IMR-90 (cell line): Measurements from ENCODE around the gene ZNF507. TPM values are rescaled to one million over a fixed set of nuclear protein-coding genes. Genes with fewer than 3 reads are reported as not detected.

Source experiments
- ATAC-seq: fragments of 200-7000 bp; cut with Tn5 transposase; 2 replicates; pipeline ENCODE4 v1.9.1; 2020; ENCODE audit warnings: low read depth, mild to moderate bottlenecking, moderate library complexity
- BruUV-seq: library from RNA; stranded (reverse); fragments of 400-500 nt; replicated peaks from 2 replicates; lab custom pipeline; 2021; lab: Mats Ljungman, UMichigan
- CTCF ChIA-PET: fragments of 300-600 bp; formaldehyde crosslinking; extraction: SDS; loops from one replicate; lab custom pipeline; 2021; ENCODE audit warnings: antibody characterized with exemption; lab: Yijun Ruan, JAX
- POLR2A ChIA-PET: fragments of 300-600 bp; sonication (Branson Sonifier 250); formaldehyde crosslinking; loops from one replicate; lab custom pipeline; 2022; ENCODE audit warnings: antibody characterized with exemption; ENCODE audit not compliant: unreplicated experiment; lab: Charles Lee
- DNase-seq: peaks from one replicate; pipeline ENCODE4 v3.0.0; 2013
- H2AFZ ChIP-seq: replicated peaks from 2 replicates; pipeline ENCODE3; 2013; ENCODE audit warnings: low read length, mild to moderate bottlenecking; ENCODE audit not compliant: poor library complexity
- H2AK5ac ChIP-seq: 2 replicates; pipeline ENCODE4 v1.6.1; 2013; ENCODE audit warnings: low read depth, low read length, inconsistent platforms
- H2AK9ac ChIP-seq: replicated peaks from 2 replicates; pipeline ENCODE3; 2013; ENCODE audit warnings: mild to moderate bottlenecking, low read depth, low read length, moderate library complexity; ENCODE audit not compliant: poor library complexity
- H2BK120ac ChIP-seq: 2 replicates; pipeline ENCODE4 v1.6.1; 2013; ENCODE audit warnings: low read depth, low read length, inconsistent platforms
- H2BK15ac ChIP-seq: 3 replicates; pipeline ENCODE4 v1.6.1; 2013; ENCODE audit warnings: low read depth, low read length, inconsistent platforms
- H2BK20ac ChIP-seq: 2 replicates; pipeline ENCODE4 v1.6.1; 2013; ENCODE audit warnings: low read depth, mild to moderate bottlenecking, inconsistent platforms, low read length, moderate library complexity
- H2BK5ac ChIP-seq: 2 replicates; pipeline ENCODE4 v1.6.1; 2013; ENCODE audit warnings: mild to moderate bottlenecking, low read depth, low read length, inconsistent platforms; ENCODE audit not compliant: poor library complexity, severe bottlenecking
- H3K14ac ChIP-seq: replicated peaks from 2 replicates; pipeline ENCODE4 v1.6.1; 2013; ENCODE audit warnings: low read depth, low read length, inconsistent platforms
- H3K18ac ChIP-seq: 2 replicates; pipeline ENCODE4 v1.6.1; 2013; ENCODE audit warnings: low read depth, low read length, control low read depth
- H3K23ac ChIP-seq: 2 replicates; pipeline ENCODE4 v1.6.1; 2013; ENCODE audit warnings: low read depth, low read length, inconsistent platforms
- H3K27ac ChIP-seq: 2 replicates; pipeline ENCODE4 v1.5.1; 2013; ENCODE audit warnings: mild to moderate bottlenecking, control low read depth, low read length; ENCODE audit not compliant: insufficient read depth
- H3K27me3 ChIP-seq: 2 replicates; pipeline ENCODE4 v1.6.1; 2013; ENCODE audit warnings: low read length; ENCODE audit not compliant: control insufficient read depth, insufficient read depth
- H3K36me3 ChIP-seq: 2 replicates; pipeline ENCODE4 v1.6.1; 2013; ENCODE audit warnings: low read length, mixed read lengths; ENCODE audit not compliant: control insufficient read depth, insufficient read depth
- H3K4ac ChIP-seq: 2 replicates; pipeline ENCODE4 v1.6.1; 2013; ENCODE audit warnings: low read depth, low read length, inconsistent platforms
- H3K4me1 ChIP-seq: 2 replicates; pipeline ENCODE4 v1.6.1; 2013; ENCODE audit warnings: low read length, mixed read lengths; ENCODE audit not compliant: control insufficient read depth, insufficient read depth
- H3K4me2 ChIP-seq: 2 replicates; pipeline ENCODE4 v1.6.1; 2013; ENCODE audit warnings: low read depth, mild to moderate bottlenecking, control low read depth, low read length, moderate library complexity
- H3K4me3 ChIP-seq: 2 replicates; pipeline ENCODE4 v1.5.1; 2013; ENCODE audit warnings: low read depth, mild to moderate bottlenecking, control low read depth, low read length, moderate library complexity; ENCODE audit not compliant: insufficient read depth
- H3K56ac ChIP-seq: 2 replicates; pipeline ENCODE4 v1.6.1; 2013; ENCODE audit warnings: low read length, inconsistent platforms; ENCODE audit not compliant: insufficient read depth; ENCODE audit errors: extremely low read depth
- H3K79me1 ChIP-seq, 2 experiments: 2 replicates each; pipeline ENCODE4 v1.6.1; 2013; ENCODE audit warnings: low read length in 2 of 2, inconsistent platforms in 1 of 2, low read depth in 1 of 2
- H3K9ac ChIP-seq: 2 replicates; pipeline ENCODE4 v1.6.1; 2013; ENCODE audit warnings: low read depth, low read length, control low read depth
- H3K9me1 ChIP-seq: 2 replicates; pipeline ENCODE4 v1.6.1; 2013; ENCODE audit warnings: low read length, inconsistent platforms; ENCODE audit not compliant: insufficient read depth
- H3K9me3 ChIP-seq: 2 replicates; pipeline ENCODE4 v1.6.1; 2013; ENCODE audit warnings: low read length; ENCODE audit not compliant: control insufficient read depth, insufficient read depth
- H4K20me1 ChIP-seq: 2 replicates; pipeline ENCODE4 v1.6.1; 2013; ENCODE audit warnings: low read length, inconsistent platforms; ENCODE audit not compliant: insufficient read depth
- H4K5ac ChIP-seq: 2 replicates; pipeline ENCODE4 v1.6.1; 2013; ENCODE audit warnings: mild to moderate bottlenecking, low read depth, low read length, control low read depth
- H4K8ac ChIP-seq, 2 experiments: 2 replicates each; pipeline ENCODE4 v1.6.1; 2013; ENCODE audit warnings: low read depth in 2 of 2, low read length in 2 of 2, control low read depth in 1 of 2, inconsistent platforms in 1 of 2
- H4K91ac ChIP-seq: 2 replicates; pipeline ENCODE4 v1.6.1; 2013; ENCODE audit warnings: low read depth, low read length, inconsistent platforms; ENCODE audit not compliant: insufficient read depth
- CEBPB ChIP-seq: IDR thresholded peaks from 2 replicates; pipeline ENCODE4 v1.6.1; 2012; ENCODE audit warnings: low read depth, low read length, improper control_type of control experiment
- CHD1 ChIP-seq: IDR thresholded peaks from 2 replicates; pipeline ENCODE4 v1.6.1; 2012; ENCODE audit warnings: low read depth, low read length, improper control_type of control experiment
- ELK1 ChIP-seq: fragments of 150-350 bp; IDR thresholded peaks from 2 replicates; pipeline ENCODE4 v1.6.1; 2016; ENCODE audit warnings: low read depth, mild to moderate bottlenecking, low read length, moderate library complexity, borderline replicate concordance
- MAFK ChIP-seq: IDR thresholded peaks from 2 replicates; pipeline ENCODE4 v1.6.1; 2012; ENCODE audit warnings: low read depth, low read length, improper control_type of control experiment
- MAZ ChIP-seq: IDR thresholded peaks from 2 replicates; pipeline ENCODE4 v1.6.1; 2012; ENCODE audit warnings: low read depth, mild to moderate bottlenecking, low read length, improper control_type of control experiment, moderate library complexity, borderline replicate concordance
- RAD21 ChIP-seq: IDR thresholded peaks from 2 replicates; pipeline ENCODE4 v1.6.1; 2012; ENCODE audit warnings: low read length, improper control_type of control experiment
- SMC3 ChIP-seq: fragments of 150-350 bp; IDR thresholded peaks from 2 replicates; pipeline ENCODE4 v1.6.1; 2016; ENCODE audit warnings: low read depth, mild to moderate bottlenecking, antibody characterized with exemption, low read length, moderate library complexity
- WGBS, 2 experiments: methylation state at CpG; one replicate each; pipeline versions ENCODE4 v1.1.5 to v1.1.7; 2013; ENCODE audit warnings: missing lambda C conversion rate in 2 of 2; ENCODE audit not compliant: insufficient read length in 1 of 2; ENCODE audit errors: extremely low coverage in 2 of 2; 5-methylcytosine and 5-hydroxymethylcytosine counted together
- dilution Hi-C: fragments of 300-500 bp; cut with HindIII; formaldehyde crosslinking; loops from one replicate; pipeline ENCODE4 v1.14.3; 2018; ENCODE audit warnings: low sequenced_read_pairs; ENCODE audit not compliant: unreplicated experiment
- in situ Hi-C: fragments of 300-500 bp; cut with MboI; formaldehyde crosslinking; loops from 3 replicates; pipeline ENCODE4 v1.14.3; 2019; ENCODE audit warnings: low sequenced_read_pairs, inconsistent platforms, mixed read lengths
- intact Hi-C: fragments of 100-400 bp; cut with micrococcal nuclease; formaldehyde crosslinking; loops from 2 replicates; pipeline ENCODE4 v1.10.0; 2022
- polyA plus RNA-seq, 3 experiments: library from polyadenylated mRNA; depleted of rRNA; stranded (reverse); fragments of >200 nt; gene quantifications; 2 replicates each; pipeline ENCODE4 v1.2.3, GENCODE V29; 2012; ENCODE audit warnings: low replicate concordance in 1 of 3
- total RNA-seq: library from RNA; depleted of rRNA; stranded (reverse); fragments of >200 nt; gene quantifications from 2 replicates; pipeline ENCODE4 v1.2.3, GENCODE V29; 2012; rRNA removed

Gene ZNF507
- total and polyA plus RNA-seq, 2 of the 4 experiments (the other 2 are of a cell fraction) = 9.6 to 19.9 TPM

- H2AK9ac ChIP-seq = no peak overlapping the region
- no peak for DNase-seq
- no peak overlapping the region for H3K4ac ChIP-seq
- TF ChIP-seq SMC3 = no peak
- no peak for TF ChIP-seq CEBPB
- TF ChIP-seq MAFK = no peak
- no peak for TF ChIP-seq RAD21
- TF ChIP-seq CHD1 = no peak
- no peak for TF ChIP-seq MAZ
- no peak for TF ChIP-seq ELK1
- WGBS, 2 experiments = no CpG with 5 or more reads among the region's 1 CpG
- dilution Hi-C loops (no loop called here), intact Hi-C loops (no loop called here), in situ Hi-C loops (no loop called here)
- POLR2A ChIA-PET = interaction anchor here (0.7 kb wide), 1 partner anchor 15 kb away, joined by 6 read pairs; no protein-coding TSS in a partner anchor
- no peaks in the 10 kb centered on the region for H3K27me3 ChIP-seq
- CTCF ChIA-PET = no interaction called here
- H3K79me1 ChIP-seq = peaks cover 6 to 7% of the 10 kb centered on the region in 2 experiments; a peak in 2 of 4 replicates
- H4K20me1 ChIP-seq = no peaks in the 10 kb centered on the region
- peaks cover 4% of the 10 kb centered on the region for H3K9me1 ChIP-seq
- H2BK15ac ChIP-seq = no peak overlapping the region
- H3K18ac ChIP-seq = no peak overlapping the region
- no peak overlapping the region for H3K4me3 ChIP-seq
- H3K23ac ChIP-seq = no peak overlapping the region
- no peak overlapping the region for H2BK120ac ChIP-seq
- no peak overlapping the region for H3K56ac ChIP-seq
- no peak overlapping the region for H2BK5ac ChIP-seq
- no TSS peak for BruUV-seq
- H4K8ac ChIP-seq = no peak overlapping the region
- H2AFZ ChIP-seq = no peak overlapping the region
- H3K36me3 ChIP-seq = peaks cover 21% of the 10 kb centered on the region
- no peak overlapping the region for H4K5ac ChIP-seq
- no peak overlapping the region for H2BK20ac ChIP-seq
- no peak for ATAC-seq
- H3K27ac ChIP-seq = no peak overlapping the region
- no peak overlapping the region for H2AK5ac ChIP-seq
- no peak overlapping the region for H4K91ac ChIP-seq
- H3K4me1 ChIP-seq = no peaks in the 10 kb centered on the region
- H3K14ac ChIP-seq = no peak overlapping the region
- H3K9ac ChIP-seq = no peak overlapping the region
- H3K4me2 ChIP-seq = no peak overlapping the region
- no peaks in the 10 kb centered on the region for H3K9me3 ChIP-seq
Observed at GRCh38 chr19:32437096-32437495, 91.7 kb downstream of the ZNF507 start.

Other genes starting within 250 kb of the ZNF507 start
- gene DPY19L3, start 60.2 kb downstream of the ZNF507 start, total RNA-seq = 29.6 and 36.4 TPM in 2 replicates
- 33.2 and 36.5 TPM in 2 replicates for gene DPY19L3, start 60.2 kb downstream of the ZNF507 start, polyA plus RNA-seq (2012; rRNA removed)
- 30.6 and 123 TPM in 2 replicates for gene PDCD5, start 235.6 kb downstream of the ZNF507 start, total RNA-seq
- 74.1 and 79.2 TPM in 2 replicates for gene PDCD5, start 235.6 kb downstream of the ZNF507 start, polyA plus RNA-seq (2012; rRNA removed)